Coronary artery (tissue), 2 donors: ENCODE data around the gene ATF3.

Experiments
- DNase-seq: peaks from one replicate; pipeline ENCODE4 v3.0.0-alpha.2; 2017; ENCODE audit warnings: low spot score
- H3K27ac ChIP-seq, 2 donors: fragments of 200-600 bp; sonication (generic); one replicate each; pipeline ENCODE4 v1.5.1; 2016 to 2019
- H3K4me3 ChIP-seq: fragments of 200-600 bp; sonication (generic); 2 replicates; pipeline ENCODE4 v1.5.1; 2016; ENCODE audit warnings: mild to moderate bottlenecking, moderate library complexity
- TF ChIP-seq, protein P1 (sequence below): fragments of 200-600 bp; sonication (generic); IDR thresholded peaks from one replicate; pipeline ENCODE4 v1.5.1; 2019; ENCODE audit warnings: antibody characterized with exemption

The ATF3 gene

DNA sequence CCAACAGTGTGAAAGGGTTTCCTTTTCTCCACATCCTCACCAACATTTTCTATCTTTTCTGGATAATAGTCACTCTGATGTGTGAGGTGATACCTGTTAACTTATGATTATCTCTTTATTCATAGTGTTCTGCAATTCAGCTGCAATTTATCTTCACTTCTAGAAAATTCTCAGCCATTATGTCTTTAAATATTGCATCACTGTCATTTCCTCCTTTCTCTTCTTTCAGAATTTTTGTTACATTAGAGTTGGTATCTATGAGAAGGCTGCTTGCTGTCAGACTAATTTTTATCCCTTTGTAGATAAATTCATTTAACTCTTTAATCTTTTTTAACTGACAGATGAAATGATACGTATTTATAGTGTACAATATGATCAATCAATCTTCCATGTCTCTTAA lies 30.5 kb upstream of the ATF3 start:
- H3K27ac ChIP-seq = no peak overlapping the region
- no peak for DNase-seq
- TF ChIP-seq, protein P1, sequence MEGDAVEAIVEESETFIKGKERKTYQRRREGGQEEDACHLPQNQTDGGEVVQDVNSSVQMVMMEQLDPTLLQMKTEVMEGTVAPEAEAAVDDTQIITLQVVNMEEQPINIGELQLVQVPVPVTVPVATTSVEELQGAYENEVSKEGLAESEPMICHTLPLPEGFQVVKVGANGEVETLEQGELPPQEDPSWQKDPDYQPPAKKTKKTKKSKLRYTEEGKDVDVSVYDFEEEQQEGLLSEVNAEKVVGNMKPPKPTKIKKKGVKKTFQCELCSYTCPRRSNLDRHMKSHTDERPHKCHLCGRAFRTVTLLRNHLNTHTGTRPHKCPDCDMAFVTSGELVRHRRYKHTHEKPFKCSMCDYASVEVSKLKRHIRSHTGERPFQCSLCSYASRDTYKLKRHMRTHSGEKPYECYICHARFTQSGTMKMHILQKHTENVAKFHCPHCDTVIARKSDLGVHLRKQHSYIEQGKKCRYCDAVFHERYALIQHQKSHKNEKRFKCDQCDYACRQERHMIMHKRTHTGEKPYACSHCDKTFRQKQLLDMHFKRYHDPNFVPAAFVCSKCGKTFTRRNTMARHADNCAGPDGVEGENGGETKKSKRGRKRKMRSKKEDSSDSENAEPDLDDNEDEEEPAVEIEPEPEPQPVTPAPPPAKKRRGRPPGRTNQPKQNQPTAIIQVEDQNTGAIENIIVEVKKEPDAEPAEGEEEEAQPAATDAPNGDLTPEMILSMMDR = no peak
- no peak overlapping the region for H3K4me3 ChIP-seq

DNA sequence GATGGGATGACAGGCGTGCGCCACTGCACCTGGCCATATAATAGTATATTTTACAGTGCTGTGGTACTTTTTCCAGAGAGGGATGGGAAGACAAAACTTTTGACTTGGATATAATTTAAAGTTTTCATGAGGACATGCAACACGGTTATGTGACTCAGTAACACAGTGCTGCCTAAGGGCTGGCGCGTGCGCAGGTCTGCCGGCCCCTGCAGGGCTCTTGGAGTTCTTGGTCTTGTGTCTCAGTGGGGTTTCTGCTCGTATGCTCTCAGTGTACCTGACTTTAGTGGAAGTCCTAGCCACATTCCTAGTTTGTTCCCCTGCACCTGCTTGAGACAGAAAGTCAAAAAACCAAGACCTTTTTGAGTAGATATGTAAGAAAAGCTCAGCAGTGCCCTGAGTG lies 27.5 kb upstream of the ATF3 start:
- no peak for DNase-seq
- no peak overlapping the region for H3K27ac ChIP-seq
- TF ChIP-seq, protein P1 = no peak
- H3K4me3 ChIP-seq = no peak overlapping the region

DNA sequence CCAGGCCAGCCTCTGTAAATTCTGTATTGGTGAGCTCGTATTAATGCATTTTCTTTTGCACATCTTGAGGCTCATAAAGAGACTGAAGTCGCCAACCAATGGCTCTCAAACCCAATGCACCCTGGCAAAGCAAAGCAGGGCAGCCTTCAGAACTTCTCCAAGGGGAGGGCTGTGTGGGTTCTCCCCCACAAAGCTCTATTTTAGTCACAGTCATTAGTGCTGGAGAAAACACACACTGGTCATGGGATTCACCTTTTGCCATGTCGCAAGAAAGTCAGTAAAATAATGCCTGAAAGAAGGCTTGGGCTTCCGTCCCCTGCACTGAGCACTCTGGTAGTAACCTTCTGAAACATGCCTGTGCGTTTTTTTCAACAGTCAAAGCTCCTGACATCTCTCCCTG lies 26.3 kb upstream of the ATF3 start:
- TF ChIP-seq, protein P1 = no peak
- Histone ChIP-seq H3K27ac (no peak overlapping the region), H3K4me3 (no peak overlapping the region)
- DNase-seq = no peak

DNA sequence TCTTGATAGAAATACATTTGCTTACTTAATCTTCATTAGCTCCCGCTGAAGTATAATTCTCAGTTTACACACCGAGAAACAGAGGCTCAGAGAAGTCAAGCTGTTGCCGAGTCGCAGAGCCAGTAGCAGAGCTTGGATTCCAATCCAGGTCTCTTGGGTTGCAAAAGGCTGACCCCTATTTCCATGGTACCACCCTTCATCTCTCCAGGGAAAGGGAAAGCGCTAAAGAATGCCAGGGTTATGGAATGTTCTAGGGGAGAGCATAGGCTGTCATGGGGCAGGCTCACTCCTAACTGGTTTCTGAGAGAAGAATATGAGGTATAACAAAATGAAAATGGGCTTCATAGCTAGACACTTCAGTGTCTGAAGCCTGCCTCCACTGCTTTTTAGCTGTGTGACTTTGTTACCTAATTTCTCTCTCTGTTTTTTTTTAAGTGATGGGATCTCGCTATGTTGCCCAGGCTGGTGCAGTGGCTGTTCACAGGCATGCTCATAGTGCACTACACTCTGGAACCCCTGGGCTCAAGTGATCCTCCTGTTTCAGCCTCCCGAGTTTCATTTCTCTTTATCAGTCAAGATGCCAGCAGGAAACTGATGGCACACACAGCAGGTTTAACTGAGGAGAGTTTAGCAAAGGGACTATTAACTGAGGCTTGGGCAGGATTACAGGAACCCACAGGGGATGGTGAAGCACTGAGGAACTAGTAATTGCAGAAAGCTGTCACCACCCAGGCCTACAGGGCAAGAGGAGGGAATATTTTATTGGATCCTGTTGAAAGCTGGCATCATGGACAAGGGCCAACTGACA lies 25.5 kb upstream of the ATF3 start:
- DNase-seq = no peak
- TF ChIP-seq, protein P1 = no peak
- no peak overlapping the region for H3K4me3 ChIP-seq
- no peak overlapping the region for H3K27ac ChIP-seq

DNA sequence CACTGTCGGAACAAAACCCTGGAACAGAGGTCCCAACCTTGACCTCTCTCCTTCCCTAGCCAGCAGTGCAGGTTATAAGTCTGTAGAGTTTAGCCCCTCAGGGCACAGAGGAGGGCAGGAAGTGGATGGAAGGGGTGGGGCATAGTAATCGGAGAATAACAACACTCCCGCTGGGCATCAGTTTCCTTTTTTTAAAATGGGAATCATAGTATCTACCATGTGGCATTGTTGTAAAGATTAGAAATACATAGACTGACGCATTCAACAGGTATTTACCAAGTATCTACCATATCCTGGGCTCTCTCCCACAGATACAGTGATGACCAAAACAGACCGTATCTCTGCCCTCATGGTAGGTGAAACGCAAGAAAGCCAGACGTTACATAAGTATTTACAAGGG lies 24.9 kb upstream of the ATF3 start:
- Histone ChIP-seq H3K27ac (no peak overlapping the region), H3K4me3 (no peak overlapping the region)
- no peak for DNase-seq
- TF ChIP-seq, protein P1 = no peak

DNA sequence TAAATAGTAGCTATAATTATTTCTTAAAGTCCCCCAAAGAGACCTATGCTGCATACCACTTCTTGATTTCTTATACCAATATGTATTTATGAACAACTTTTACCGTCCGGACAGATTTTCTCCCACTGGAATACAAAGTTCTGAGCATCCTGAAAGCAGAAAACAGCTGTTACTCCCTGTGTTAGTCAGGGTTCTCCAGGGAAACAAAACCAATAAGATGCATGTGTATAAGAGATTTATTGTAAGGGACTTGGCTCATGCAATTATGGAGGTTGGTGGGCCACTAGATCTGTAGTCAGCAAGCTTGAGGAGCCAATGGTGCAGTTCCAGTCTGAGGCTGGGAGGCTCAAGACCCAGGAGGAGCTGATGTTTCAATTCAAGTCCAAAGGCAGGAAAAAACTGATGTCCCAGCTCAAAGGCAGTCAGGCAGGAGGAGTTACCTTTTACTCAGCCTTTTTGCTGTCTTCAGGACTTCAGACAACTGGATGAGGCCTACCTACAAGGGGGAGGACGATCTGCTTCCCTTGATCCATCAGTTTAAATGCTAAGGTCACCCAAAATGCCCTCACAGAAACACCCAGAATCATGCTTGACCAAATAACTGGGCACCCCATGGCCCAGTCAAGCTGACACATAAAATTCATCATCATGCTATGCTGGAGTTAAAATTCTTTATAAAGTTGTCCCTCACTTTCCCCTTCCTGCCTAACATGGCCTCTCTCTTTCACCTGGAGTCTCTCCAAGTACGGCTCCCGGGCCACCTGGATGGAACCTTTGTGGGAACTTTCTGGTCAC lies 24.3 kb upstream of the ATF3 start:
- Histone ChIP-seq H3K4me3 (no peak overlapping the region), H3K27ac (no peak overlapping the region)
- TF ChIP-seq, protein P1 = no peak
- DNase-seq = no peak

DNA sequence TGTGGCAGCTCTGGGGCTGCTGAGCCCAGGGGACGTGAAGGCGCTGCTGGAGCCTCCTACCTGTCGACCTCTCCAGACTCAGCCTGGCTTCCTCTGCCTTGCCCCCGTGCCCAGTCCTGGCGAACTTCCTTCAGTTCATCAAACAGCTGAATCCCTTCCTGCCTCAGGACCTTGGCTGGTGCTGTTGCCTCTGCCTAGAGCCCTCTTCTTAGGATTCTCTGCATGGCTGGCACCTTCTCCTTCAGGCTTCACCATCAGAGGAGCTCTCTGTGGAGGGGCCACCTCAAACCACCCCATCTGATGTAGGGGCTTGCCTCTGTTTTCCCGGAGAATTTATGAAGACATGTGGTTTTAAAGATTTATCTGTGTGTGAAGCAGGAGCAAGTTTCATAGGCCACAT lies 23.4 kb upstream of the ATF3 start:
- no peak overlapping the region for H3K27ac ChIP-seq
- TF ChIP-seq, protein P1 = no peak
- DNase-seq = no peak
- no peak overlapping the region for H3K4me3 ChIP-seq
